SK-MEL-5 (cell line): Measurements from ENCODE around the gene CANT1. TPM values are rescaled to one million over a fixed set of nuclear protein-coding genes. Genes with fewer than 3 reads are reported as not detected.

Source experiments
- DNase-seq: peaks from one replicate; pipeline ENCODE4 v3.0.0-alpha.2; 2016; ENCODE audit warnings: low read depth, low spot score
- in situ Hi-C: cut with HindIII; loops from 2 replicates; pipeline ENCODE4 v1.10.0; 2016; ENCODE audit warnings: low sequenced_read_pairs, high pct_unique_total_duplicates, low pct_unique_long_range_greater_than_20kb
- total RNA-seq: library from RNA; depleted of rRNA; stranded (reverse); fragments of >200 nt; shearing (Covaris generic); gene quantifications from 2 replicates; pipeline ENCODE4 v1.2.3, GENCODE V29; 2014

CANT1 gene
- total RNA-seq, 1 experiment from 2014 or later: 107 TPM

DNA sequence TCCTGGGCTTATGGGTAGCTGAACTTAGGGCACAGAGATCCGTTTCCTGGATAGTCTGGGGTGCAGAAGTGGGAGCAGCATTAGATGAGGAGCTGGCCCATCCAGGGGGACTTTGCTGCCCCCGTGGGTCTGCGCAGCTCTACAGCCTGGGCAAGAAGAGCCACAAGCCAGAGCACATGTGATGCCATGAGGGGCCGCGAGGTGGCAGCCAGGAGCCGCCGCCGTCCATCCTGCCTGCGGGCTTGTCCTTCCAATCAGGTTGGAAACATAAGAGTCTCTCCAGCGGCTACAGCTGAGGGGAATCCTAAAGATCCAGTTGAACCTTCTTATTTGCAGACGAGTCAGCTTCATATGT is 36.3 kb upstream of the CANT1 start:
- in situ Hi-C loops: loop anchor here (10.0 kb wide), 1 partner anchor 349 kb away; no protein-coding TSS in a partner anchor
- peak; percentile 89 for DNase-seq

DNA sequence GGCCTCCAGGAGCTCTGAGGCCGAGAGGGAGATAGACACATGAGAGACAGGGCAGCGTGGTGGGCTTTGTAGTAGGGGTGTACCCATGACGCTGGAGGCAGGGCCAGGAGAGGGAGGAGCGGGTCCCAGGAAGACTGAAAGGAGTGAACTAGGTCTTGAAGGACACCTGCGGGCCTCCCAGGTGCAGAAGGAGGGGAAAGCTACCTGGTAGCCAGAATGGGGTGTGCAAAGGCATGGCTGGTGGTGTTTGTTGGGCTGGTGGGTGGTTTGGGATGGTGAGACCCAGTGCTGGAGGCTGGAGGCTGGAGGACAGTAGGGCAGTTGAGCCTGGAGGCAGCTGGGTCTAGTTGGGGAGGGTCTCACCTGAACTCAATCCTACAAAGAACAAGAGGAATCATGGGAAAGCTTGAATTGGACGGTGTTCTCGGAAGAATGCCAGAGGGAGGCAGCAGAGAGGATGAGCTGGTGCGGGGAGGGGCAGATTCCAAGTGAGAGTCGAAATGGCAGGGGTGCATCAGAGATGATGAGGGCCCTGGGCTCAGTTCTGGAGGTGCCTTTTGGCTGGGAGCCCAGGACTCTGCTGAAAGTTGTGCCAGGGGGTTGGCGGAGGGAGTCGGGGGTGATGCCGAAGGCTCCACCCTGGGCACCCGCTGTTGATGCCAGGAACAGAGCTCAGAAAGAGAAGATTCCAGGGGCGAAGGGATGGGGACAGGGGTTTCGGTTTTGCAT is 35.6 kb upstream of the CANT1 start:
- DNase-seq: no peak
- in situ Hi-C loops: loop anchor here (10.0 kb wide), 1 partner anchor 350 kb away; no protein-coding TSS in a partner anchor

DNA sequence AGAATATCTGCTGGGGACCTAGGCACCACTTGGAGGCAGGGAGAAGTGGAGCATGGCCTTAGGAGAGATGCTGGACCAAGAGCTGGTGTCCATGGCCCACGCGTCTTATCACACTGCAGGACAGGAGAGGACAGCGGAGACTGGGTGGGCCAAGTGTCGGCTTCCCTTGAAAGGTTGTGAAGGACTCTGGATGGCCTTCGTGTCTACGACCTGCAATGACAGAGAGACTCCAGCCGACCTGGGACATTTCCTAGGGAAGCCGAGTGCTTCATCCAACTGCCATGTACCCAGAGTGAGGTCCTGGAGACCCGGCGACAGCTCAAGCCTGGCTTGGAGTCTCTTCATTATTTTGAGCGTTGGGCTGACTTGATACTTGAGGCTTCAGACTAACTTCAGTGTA is 34.9 kb upstream of the CANT1 start:
- in situ Hi-C loops: loop anchor here (10.0 kb wide), 1 partner anchor 350 kb away; no protein-coding TSS in a partner anchor
- no peak for DNase-seq

DNA sequence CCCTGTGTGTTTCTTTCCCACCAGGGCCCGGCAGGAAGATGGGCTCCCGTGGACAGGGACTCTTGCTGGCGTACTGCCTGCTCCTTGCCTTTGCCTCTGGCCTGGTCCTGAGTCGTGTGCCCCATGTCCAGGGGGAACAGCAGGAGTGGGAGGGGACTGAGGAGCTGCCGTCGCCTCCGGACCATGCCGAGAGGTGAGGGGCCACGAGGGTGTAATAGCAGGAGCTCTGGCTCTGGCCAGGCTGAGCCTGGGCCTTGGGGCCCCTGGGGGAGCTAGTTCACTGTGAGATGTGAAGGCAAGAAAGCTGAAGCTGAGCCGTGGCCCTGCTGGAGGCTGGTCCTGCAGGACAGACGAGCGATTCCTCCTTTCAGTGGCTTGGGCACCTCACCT is 34.4 kb upstream of the CANT1 start:
- in situ Hi-C loops: loop anchor here (10.0 kb wide), 1 partner anchor 351 kb away; no protein-coding TSS in a partner anchor
- DNase-seq: no peak

DNA sequence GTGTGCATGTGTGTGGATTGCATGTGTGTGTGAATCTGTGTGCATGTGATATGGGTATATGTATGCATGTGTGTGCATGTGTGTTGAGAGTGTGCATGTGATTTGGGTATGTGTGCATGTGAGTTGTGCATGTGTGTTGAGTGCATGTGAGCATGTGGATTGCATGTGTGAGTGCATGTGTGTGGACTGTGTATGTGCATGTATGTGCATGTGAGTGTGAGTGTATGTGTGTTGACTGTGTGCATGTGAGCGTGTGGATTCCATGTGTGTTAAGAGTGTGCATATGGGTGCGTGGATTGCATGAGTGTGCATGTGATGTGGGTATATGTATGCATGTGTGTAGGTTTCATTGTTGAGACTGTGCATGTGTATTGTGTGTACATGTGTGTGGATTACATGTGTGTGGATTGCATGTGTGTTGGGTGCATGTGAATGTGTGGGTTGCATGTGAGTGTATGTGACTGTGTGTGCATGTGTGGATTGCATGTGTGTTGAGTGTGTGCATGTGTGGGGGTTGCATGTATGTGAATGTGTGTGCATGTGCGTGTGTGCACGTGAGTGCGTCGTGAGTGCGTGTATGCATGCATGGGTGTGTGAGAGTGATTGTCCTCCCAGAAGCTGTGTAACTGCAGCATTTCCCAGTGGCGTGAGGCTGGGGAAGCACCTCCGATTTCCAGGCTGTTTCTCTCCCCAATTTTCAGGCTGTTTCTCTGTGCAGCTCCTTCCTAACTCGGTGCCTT is 33.8 kb upstream of the CANT1 start:
- in situ Hi-C loops: loop anchor here (10.0 kb wide), 1 partner anchor 351 kb away; no protein-coding TSS in a partner anchor
- no peak for DNase-seq

DNA sequence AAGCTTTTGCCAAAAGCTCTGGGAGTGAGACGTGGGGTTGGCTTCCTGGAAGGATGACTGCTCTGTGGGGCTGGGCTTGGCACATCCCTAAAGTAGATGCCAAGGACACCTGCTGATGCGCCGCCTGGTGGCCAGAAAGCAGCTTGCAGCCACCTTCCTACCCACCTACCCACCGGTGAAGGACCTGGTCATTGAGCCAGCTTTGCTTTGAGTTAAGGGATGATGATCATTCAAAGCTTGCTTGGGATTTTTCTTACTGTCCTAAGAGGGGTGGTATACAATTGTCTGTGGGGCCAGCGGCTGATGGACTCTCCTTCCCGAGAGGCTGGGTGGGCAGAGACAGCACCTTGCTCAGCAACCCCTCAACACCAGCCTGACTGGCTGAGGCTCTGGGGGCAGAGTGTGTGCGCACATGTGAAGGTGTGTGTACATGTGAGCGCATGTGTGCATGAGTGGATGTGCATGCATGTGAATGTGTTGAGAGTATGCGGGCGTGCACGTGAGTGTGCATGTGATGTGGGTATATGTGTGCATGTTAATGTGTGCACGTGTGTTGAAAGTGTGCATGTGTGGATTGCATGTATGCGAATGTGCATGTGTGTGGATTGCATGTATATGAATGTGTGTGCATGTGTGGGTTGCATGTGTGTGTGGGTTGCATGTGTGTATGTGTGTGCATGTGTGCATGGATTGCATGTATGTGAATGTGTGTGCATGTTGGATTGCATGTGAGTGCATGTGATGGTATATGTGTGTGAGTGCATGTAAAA is 33.0 kb upstream of the CANT1 start:
- in situ Hi-C loops: loop anchor here (10.0 kb wide), 1 partner anchor 352 kb away; no protein-coding TSS in a partner anchor
- peak; percentile 91 for DNase-seq

DNA sequence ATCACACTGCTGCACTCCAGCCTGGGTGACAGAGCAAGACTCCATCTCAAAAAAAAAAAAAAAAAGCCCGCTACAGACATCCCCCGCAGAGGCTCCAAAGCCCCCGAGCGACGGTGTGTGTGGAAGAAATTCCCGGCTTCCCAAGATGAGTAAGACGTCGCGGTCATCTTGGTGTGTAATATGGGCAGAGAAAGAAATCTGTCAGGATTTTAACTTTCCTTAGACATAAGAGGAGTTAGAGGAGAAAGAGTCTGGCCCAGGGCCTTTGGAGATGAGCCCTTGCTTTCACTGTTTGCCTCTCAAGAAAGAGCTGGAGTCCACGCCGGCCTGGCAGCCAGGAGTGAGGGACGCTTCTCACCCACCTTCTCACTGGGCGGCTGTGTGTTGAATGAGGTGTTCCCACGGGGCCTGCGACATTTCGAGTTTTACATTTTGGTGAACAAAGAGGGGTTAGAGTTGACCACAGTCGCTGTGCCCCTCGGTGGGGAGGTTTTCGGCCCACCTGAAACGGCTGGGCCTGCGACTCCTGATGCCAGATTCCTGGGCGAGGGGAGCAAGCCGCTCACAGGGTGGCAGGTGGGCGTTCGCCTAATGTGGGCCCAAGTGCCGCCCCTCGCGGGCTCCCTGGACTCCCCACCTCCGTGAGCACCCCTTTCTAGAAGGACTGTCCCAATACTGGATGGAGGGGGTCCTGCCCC is 32.3 kb upstream of the CANT1 start:
- in situ Hi-C loops: loop anchor here (10.0 kb wide), 1 partner anchor 353 kb away; no protein-coding TSS in a partner anchor
- DNase-seq: no peak

DNA sequence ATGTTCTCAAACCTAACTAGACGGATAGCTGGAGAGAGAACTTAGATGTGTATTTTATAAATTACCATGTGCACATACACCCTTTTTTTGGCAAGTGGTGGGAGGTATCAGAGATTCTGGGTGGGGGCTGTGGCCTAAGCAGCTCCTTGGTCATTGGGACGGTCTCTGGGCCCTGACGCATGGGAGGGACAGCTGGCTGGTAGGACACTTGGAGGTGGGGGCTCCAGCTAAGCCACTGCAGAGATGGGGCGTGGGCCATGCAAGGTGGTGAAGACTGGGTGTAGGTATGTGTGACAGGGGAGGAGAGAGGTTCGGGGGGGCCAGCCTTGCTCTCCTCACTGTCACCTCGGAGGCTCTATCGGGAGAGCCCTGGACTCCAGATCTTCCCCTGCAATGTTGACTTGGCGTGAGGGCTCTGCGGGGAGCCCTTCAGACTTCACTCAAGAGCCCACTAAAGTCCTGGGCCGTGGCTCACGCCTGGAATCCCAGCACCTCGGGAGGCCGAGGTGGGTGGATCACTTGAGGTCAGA is 31.5 kb upstream of the CANT1 start:
- in situ Hi-C loops: loop anchor here (10.0 kb wide), 1 partner anchor 354 kb away; no protein-coding TSS in a partner anchor
- no peak for DNase-seq

DNA sequence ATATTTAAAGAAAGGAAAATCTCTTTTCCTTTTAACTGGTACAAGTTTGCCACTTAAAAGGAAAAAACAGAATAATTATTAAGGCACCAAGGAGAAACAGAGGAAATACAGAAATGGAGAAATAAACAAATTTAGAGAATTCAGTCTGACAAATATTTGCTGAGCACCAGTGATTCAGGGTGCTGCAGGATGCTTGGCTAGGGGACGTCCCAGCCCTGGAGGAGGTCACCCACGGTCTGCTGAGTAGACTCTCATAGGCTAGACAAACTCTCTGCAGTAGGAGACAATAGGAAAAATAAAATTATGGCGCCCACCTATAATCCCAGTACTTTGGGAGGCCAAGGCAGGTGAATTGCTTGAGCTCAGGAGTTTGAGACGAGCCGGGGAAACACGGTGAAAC is 30.3 kb upstream of the CANT1 start:
- in situ Hi-C loops: loop anchor here (10.0 kb wide), 1 partner anchor 355 kb away; no protein-coding TSS in a partner anchor
- no peak for DNase-seq

DNA sequence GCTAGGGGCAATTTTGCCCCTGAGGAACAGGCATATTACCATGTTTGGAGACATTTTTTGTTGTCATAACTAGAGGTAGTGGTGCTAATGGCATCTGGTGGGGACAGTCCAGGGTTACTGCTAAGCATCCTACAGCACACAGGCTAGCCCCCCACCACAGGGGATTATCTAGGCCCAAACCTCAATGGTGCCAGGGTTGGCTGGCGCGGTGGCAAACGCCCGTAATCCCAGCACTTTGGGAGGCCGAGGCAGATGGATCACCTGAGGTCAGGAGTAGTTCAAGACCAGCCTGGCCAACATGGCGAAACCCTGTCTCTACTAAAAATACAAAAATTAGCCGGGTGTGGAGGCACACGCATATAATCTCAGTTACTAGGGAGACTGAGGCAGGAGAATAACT is 29.6 kb upstream of the CANT1 start:
- in situ Hi-C loops: no loop called here
- no peak for DNase-seq

DNA sequence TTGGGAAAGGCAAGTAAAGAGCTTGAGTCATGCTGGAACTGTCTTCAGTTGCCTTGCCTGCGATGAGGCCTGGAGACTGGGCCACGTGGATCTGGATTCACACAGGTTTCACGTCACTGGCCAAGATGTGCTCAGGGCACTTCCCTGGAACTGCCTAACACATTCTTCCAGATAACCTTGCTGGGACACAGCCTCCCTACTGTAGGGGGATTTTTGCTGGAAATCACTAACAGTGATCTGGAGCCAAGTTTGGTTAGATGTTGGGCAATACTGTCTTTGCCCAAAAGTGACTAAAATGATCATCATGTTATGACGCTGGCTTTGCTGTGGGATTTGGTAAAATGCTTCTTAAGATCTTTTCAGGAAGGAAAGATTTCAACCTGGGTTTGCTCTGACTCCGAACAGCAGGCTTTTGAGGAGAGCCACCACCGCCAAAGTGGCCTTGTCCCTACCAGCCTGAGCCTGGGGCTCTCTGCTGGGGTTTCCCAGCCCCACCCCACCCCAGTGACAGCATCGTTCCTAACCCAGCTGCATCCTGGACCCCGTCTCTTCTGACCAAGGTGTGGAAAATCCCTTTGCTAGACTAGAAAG is 29.1 kb upstream of the CANT1 start:
- DNase-seq: no peak
- in situ Hi-C loops: no loop called here

DNA sequence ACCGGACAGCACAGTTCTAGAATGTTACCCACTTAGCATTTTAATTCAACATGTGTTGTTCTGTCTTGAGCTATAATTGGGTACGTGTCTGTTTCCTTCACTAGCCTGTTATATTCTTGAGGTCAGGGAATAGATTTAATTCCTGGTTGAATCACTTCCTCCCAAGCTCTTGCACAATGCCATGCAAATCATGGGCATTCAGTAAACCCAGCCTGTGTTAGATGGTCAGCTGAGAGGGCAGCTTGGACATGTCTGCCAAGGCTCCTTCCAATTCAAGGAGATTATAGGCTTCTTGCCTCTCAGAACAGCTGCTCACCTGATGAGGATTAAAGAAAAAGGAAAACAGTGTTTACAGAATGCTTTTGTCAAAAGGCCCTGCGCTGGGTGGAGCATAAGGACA is 27.0 kb upstream of the CANT1 start:
- peak; percentile 96 for DNase-seq
- in situ Hi-C loops: no loop called here

DNA sequence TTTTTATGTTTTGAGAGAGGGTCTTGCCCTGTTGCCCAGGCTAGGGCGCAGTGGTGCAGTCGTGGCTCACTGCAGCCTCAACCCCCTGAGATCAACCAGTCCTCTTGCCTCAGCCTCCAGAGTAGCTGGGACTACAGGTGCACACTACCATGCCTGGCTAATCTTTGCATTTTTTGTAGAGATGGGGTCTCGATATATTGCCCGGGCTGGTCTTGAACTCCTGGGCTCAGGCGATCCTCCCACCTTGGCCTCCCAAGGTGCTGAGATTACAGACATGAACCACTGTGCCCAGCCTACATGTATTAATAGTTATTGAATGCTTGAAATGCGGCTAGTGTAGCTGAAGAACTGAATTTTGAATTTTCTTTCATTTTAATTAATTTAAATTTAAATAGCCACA is 26.6 kb upstream of the CANT1 start:
- in situ Hi-C loops: no loop called here
- no peak for DNase-seq

DNA sequence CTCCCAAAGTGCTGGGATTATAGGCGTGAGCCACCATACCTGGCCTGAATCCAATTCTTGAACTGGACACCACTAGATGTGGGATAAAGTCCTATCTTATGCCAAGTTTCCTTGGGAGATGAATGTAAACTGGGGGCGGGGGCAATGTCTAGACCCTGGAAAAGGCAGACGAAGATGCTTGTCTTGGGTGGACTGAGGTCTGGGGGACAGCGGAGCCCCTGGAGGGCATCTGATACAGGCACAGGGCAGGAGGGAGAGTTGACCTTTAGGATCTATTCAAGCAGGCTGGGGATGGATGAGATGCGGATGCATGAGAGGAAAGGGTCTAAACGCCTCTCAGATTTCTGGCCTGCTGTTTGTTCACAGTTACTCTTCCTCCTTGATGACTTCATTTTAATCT is 26.1 kb upstream of the CANT1 start:
- DNase-seq: no peak
- in situ Hi-C loops: no loop called here

DNA sequence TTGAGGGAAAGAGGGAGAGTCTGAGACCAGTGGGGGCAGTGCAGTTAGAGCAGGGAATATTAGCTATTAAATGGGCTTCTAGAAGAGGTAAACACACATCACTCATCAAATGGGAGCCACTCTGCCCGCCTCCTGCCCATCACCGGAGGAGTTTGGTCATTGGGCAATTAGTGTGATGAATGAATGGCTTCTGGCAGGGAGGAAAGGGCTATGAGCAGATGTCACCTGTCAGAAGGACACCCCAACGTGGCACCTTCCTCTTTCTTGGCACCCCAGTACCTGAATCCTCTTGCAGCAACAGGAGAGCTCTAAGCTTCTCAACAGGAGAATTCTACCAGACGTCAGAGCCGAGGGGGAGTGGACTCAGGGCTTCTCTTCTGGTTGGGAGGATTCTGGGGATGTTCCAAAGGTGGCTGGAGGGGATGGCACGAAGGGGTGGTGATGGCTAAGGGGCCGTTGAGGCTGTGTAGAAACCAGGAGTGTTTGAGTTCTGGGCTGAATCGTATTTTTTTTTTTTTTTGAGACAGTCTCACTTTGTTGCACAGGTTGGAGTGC is 25.4 kb upstream of the CANT1 start:
- in situ Hi-C loops: no loop called here
- DNase-seq: no peak

DNA sequence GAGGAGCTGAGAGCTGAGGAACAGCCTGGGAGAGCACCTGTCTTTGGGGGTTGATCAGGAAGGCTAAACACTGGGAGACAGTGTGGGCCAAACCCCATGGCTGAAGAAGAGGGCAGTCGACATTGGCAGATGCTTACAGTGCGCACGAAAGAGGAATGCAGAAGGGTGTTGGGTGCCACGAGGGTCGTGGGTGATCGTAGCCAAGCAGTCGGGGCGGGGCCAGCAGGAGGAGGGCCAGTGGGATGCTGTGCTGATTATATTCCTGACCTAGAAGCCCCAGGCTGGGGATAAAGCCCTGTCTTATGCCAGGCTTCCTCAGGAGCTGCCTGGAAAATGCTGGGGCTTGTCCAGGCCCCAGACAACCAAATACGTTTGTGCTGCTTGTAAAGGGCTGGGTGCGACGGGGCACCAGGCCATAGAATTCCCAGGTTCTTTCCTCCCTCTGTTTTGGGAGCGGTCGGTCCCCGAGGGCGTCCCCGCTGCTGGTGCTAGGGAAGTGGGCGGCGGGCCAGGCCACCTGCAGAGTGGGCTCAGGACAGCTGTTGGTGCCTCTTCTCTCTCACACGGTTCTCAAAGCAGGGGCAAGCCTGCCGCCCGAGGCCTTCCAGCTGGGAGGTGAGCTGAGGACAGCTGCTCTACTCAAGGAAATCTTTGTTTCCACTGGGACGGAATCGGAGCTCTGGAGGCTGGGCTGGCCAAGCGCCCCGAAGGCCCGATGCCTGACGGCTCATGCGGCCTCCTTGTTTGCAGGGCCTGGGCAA is 24.4 kb upstream of the CANT1 start:
- peak; percentile 98 for DNase-seq
- in situ Hi-C loops: no loop called here
